GM23338 (cell line): ENCODE results near the gene TM7SF2. TPM values are rescaled to one million over a fixed set of nuclear protein-coding genes. Genes with fewer than 3 reads are reported as not detected.

Source experiments
- ATAC-seq: fragments of 200-7000 bp; cut with Tn5 transposase; 3 replicates; pipeline ENCODE4 v1.9.1; 2020
- DNase-seq: peaks from one replicate; pipeline ENCODE4 v3.0.0-alpha.2; 2015; ENCODE audit warnings: low spot score
- H2AFZ ChIP-seq: fragments of 200-600 bp; sonication (generic); 2 replicates; pipeline ENCODE4 v1.8.0; 2016; ENCODE audit warnings: antibody characterized with exemption, mild to moderate bottlenecking, moderate library complexity
- H3F3A ChIP-seq: fragments of 200-600 bp; sonication (generic); replicated peaks from 2 replicates; pipeline ENCODE4 v1.8.0; 2017; ENCODE audit warnings: antibody characterized with exemption, mixed run types, low read depth
- H3K27ac ChIP-seq: fragments of 200-600 bp; sonication (generic); 2 replicates; pipeline ENCODE4 v1.6.1; 2016; ENCODE audit warnings: low read depth
- H3K27me3 ChIP-seq: fragments of 200-600 bp; sonication (generic); 2 replicates; pipeline ENCODE4 v1.8.0; 2016; ENCODE audit warnings: mild to moderate bottlenecking, mixed run types, moderate library complexity; ENCODE audit not compliant: insufficient read depth
- H3K36me3 ChIP-seq: fragments of 200-600 bp; sonication (generic); 2 replicates; pipeline ENCODE4 v1.8.0; 2016; ENCODE audit warnings: mild to moderate bottlenecking; ENCODE audit not compliant: insufficient read depth
- H3K4me1 ChIP-seq: fragments of 200-600 bp; sonication (generic); 2 replicates; pipeline ENCODE4 v1.8.0; 2016; ENCODE audit warnings: mild to moderate bottlenecking, moderate library complexity; ENCODE audit not compliant: insufficient read depth
- H3K4me2 ChIP-seq: fragments of 200-600 bp; sonication (generic); 2 replicates; pipeline ENCODE4 v1.7.1; 2017; ENCODE audit warnings: mixed run types
- H3K4me3 ChIP-seq: fragments of 200-600 bp; sonication (generic); 2 replicates; pipeline ENCODE4 v1.6.1; 2016; ENCODE audit warnings: mixed run types
- H3K79me2 ChIP-seq: fragments of 200-600 bp; sonication (generic); replicated peaks from 2 replicates; pipeline ENCODE4 v1.8.0; 2017; ENCODE audit warnings: mild to moderate bottlenecking; ENCODE audit not compliant: insufficient read depth
- H3K9me2 ChIP-seq: fragments of 200-600 bp; sonication (generic); 2 replicates; pipeline ENCODE4 v1.8.0; 2017; ENCODE audit not compliant: insufficient read depth
- H4K20me1 ChIP-seq: fragments of 200-600 bp; sonication (generic); replicated peaks from 2 replicates; pipeline ENCODE4 v1.8.0; 2017; ENCODE audit warnings: mild to moderate bottlenecking; ENCODE audit not compliant: insufficient read depth
- H3K27ac Mint-ChIP-seq: 2 replicates; pipeline ENCODE4 v1.8.0; 2020; ENCODE audit warnings: inconsistent platforms, mild to moderate bottlenecking, moderate library complexity, mixed read lengths
- H3K27me3 Mint-ChIP-seq: 3 replicates; pipeline ENCODE4 v1.8.0; 2022; ENCODE audit warnings: low read depth, mild to moderate bottlenecking, moderate library complexity, mixed read lengths, inconsistent platforms; ENCODE audit not compliant: insufficient read depth, poor library complexity
- H3K36me3 Mint-ChIP-seq: 3 replicates; pipeline ENCODE4 v1.8.0; 2021; ENCODE audit warnings: low read depth, mild to moderate bottlenecking, inconsistent platforms, moderate library complexity, mixed read lengths
- H3K4me1 Mint-ChIP-seq: 3 replicates; pipeline ENCODE4 v1.8.0; 2020; ENCODE audit warnings: mild to moderate bottlenecking, inconsistent platforms, mixed read lengths
- H3K4me3 Mint-ChIP-seq: 3 replicates; pipeline ENCODE4 v1.8.0; 2021; ENCODE audit warnings: moderate library complexity, mild to moderate bottlenecking, inconsistent platforms, mixed read lengths
- H3K9me3 Mint-ChIP-seq: 3 replicates; pipeline ENCODE4 v1.8.0; 2020; ENCODE audit warnings: moderate library complexity, mild to moderate bottlenecking, inconsistent platforms, mixed read lengths
- EZH2phosphoT487 ChIP-seq: fragments of 200-600 bp; sonication (generic); IDR thresholded peaks from one replicate; pipeline ENCODE4 v1.8.1; 2018; ENCODE audit warnings: antibody characterized with exemption; ENCODE audit not compliant: unreplicated experiment
- JUNB ChIP-seq: IDR thresholded peaks from one replicate; pipeline ENCODE4 v1.6.1; 2016; ENCODE audit warnings: antibody characterized with exemption; ENCODE audit not compliant: unreplicated experiment
- POLR2AphosphoS5 ChIP-seq: IDR thresholded peaks from 2 replicates; pipeline ENCODE4 v1.6.1; 2016; ENCODE audit warnings: antibody characterized with exemption, low read depth
- ZNF331 ChIP-seq: fragments of 250-450 bp; sonication (Bioruptor Pico); IDR thresholded peaks from 2 replicates; pipeline ENCODE4 v1.5.0; 2020; ENCODE audit warnings: low read depth, mild to moderate bottlenecking, moderate library complexity
- ZNF462 ChIP-seq: fragments of 250-450 bp; sonication (Bioruptor Pico); IDR thresholded peaks from 2 replicates; pipeline ENCODE4 v1.5.0; 2020; ENCODE audit warnings: mild to moderate bottlenecking, moderate library complexity
- polyA plus RNA-seq: library from polyadenylated mRNA; unstranded; fragments of >200 nt; fragmentation: Nextera tagmentation; extraction: Ambion mirVana; gene quantifications from 2 replicates; pipeline ENCODE4 v1.2.1, GENCODE V29; 2016
- total RNA-seq: library from RNA; depleted of rRNA; stranded (reverse); fragments of >200 nt; shearing (Covaris generic); gene quantifications from 2 replicates; pipeline ENCODE4 v1.2.3, GENCODE V29; 2014
- TF ChIP-seq, protein P1 (sequence below): IDR thresholded peaks from 2 replicates; pipeline ENCODE4 v1.6.1; 2016; ENCODE audit warnings: antibody characterized with exemption

TM7SF2 gene
- total and polyA plus RNA-seq, 2 experiments from 2014 or later: 43.5 to 82.3 TPM

DNA sequence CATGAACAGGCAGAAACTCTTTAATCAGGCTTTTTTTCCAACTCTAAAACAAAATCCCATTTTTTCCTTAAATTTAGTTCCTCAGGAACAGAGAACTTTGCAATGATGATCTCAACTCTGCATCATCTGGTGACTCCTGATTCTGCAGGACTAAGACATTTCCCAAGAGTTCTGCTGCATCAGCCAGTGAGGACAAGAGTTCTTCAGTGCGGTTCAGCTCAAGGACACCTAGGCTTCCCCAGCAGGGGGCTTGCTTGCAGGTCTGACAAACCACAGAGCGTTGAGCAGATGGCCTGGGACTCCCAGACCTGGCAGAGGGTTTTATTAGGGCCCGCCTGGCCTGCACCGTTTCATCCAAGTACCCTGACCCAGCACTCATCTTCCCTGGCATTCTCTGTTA is 34.2 kb upstream of the TM7SF2 start:
- ATAC-seq (no peak), DNase-seq (no peak)
- H3K27ac Mint-ChIP-seq: no peak overlapping the region
- no peak for TF ChIP-seq ZNF331 (CRISPR knock-in tag)
- no peak for TF ChIP-seq ZNF462 (CRISPR knock-in tag)
- no peak for TF ChIP-seq JUNB
- no peak for TF ChIP-seq EZH2phosphoT487
- TF ChIP-seq, protein P1, sequence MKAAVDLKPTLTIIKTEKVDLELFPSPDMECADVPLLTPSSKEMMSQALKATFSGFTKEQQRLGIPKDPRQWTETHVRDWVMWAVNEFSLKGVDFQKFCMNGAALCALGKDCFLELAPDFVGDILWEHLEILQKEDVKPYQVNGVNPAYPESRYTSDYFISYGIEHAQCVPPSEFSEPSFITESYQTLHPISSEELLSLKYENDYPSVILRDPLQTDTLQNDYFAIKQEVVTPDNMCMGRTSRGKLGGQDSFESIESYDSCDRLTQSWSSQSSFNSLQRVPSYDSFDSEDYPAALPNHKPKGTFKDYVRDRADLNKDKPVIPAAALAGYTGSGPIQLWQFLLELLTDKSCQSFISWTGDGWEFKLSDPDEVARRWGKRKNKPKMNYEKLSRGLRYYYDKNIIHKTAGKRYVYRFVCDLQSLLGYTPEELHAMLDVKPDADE: no peak
- TF ChIP-seq POLR2AphosphoS5: no peak
- H4K20me1 ChIP-seq: peaks cover 35% of the 10 kb centered on the region
- H3K27ac ChIP-seq: no peak overlapping the region
- H3K27me3 Mint-ChIP-seq: peaks cover 10% of the 10 kb centered on the region
- H3K4me2 ChIP-seq: no peak overlapping the region
- no peak overlapping the region; the same call in 2 of the 3 replicates for H3K4me3 Mint-ChIP-seq
- peaks cover 64% of the 10 kb centered on the region for H3K36me3 Mint-ChIP-seq
- peaks cover 43% of the 10 kb centered on the region for H3K79me2 ChIP-seq
- peaks cover 26% of the 10 kb centered on the region; the same call in 1 of the 2 replicates for H3F3A ChIP-seq
- H3K36me3 ChIP-seq: peaks cover 16% of the 10 kb centered on the region
- no peak overlapping the region for H3K4me3 ChIP-seq
- H3K9me3 Mint-ChIP-seq: no peaks in the 10 kb centered on the region; the same call in 2 of the 3 replicates
- H2AFZ ChIP-seq: no peak overlapping the region
- H3K4me1 ChIP-seq: peaks cover 1% of the 10 kb centered on the region; the same call in 1 of the 2 replicates
- no peaks in the 10 kb centered on the region for H3K9me2 ChIP-seq
- no peaks in the 10 kb centered on the region for H3K27me3 ChIP-seq
- H3K4me1 Mint-ChIP-seq: peaks cover 17% of the 10 kb centered on the region
